Stimulated activated CD8-positive, alpha-beta memory T cell treated with anti-CD3 and anti-CD28 coated beads, Interleukin-15, amount 100 ng/mL, for 4 hours (primary cell): ENCODE data around the gene PLIN3.
"Not testable (repeated sequence)": the region's sequence is repeated elsewhere in the genome, so short reads cannot be mapped to it uniquely, and the experiment has no call there.

ENCODE experiments used
- DNase-seq, 2 donors: peaks; one replicate each; pipeline ENCODE4 v3.0.0-alpha.2; 2020; ENCODE audit warnings: low read depth in 2 of 2

PLIN3 gene

DNA sequence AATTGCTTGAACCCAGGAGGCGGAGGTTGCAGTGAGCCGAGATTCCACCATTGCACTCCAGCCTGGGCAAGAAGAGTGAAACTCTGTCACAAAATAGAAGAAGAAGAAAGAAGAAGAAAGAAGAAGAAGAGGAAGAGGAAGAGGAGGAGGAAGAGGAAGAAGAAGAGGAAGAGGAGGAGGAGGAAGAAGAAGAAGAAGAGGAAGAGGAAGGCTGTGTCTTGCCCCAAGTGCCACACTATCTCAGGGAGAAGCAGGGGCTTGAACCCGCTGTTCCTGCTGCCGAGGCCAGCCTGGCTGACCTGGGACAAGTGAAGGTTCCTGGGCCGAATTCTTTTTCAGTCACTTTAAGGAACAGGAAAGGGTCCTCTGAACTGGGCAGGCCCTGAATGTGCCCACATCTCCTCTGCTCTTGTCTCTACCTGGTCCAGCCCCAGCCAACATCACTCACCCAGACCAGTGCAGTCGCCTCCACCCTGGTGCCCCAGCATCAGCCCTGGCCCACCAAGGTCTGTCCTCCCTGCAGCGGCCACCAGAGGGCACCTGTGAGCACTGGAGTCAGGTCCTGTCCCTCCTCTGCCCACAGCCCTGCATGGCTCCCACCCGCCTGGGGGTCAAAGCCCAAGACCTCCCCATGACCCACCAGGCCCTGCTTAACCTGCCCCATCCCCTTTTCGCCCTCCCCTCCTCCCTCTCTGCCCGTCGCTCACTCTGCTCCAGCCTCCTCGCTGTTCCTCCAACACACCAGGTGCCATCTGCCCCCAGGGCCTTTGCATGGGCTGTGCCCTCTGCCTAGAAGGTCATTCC lies 55.9 kb downstream of the PLIN3 start:
- DNase-seq: peak; percentile 62 to 70

DNA sequence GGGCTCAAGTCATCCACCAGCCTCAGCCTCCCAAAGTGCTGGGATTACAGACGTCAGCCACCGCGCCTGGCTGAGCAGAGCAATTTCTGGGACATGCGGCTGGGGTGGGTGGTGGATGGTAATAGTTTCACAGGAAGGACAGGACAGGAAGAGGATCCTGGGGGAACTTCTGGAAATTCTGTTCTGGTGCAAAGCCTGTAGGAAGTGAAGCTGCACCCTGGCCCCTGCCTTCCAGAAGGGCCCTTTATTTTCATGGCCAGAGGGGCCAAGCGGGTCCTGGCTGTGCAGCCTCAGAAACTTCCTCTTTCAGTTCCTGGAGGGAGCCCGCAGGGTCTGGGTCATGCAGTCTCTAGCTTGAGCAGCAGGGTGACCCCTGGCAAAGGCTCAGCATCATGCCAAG lies 60.3 kb downstream of the PLIN3 start:
- DNase-seq: no peak

DNA sequence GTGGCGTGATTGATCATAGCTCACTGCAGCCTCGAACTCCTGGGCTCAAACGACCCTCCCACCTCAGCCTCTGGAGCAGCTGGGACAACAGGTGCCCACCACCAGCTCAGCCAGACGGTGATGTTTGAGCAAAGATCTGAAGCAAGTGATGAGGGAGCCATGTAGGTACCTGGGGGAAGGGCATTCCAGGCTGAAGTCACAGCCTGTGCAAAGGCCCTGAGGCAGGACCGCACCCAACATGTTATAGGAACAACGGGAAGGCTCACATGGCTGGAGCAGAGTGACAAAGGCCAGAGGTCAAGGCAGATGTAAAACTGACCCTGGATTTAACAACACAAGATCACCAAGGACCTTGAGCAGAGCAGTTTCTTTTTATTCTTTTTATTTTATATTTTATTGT lies 61.1 kb downstream of the PLIN3 start:
- no peak for DNase-seq

DNA sequence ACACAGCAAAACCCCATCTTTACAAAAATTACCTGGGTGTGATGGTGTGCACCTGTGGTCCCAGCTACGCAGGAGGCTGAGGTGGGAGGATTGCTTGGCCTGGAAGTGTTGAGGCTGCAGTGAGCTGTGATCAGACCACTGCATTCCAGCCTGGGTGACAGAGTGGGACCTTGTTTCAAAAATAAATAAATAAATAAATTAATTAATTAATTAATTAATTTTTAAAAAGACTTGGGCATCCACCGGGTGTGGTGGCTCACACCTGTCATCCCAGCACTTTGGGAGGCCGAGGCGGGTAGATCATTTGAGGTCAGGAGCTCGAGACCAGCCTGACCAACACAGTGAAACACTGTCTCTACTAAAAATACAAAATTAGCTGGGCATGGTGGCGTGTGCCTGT lies 62.3 kb downstream of the PLIN3 start:
- DNase-seq: not testable (repeated sequence)

DNA sequence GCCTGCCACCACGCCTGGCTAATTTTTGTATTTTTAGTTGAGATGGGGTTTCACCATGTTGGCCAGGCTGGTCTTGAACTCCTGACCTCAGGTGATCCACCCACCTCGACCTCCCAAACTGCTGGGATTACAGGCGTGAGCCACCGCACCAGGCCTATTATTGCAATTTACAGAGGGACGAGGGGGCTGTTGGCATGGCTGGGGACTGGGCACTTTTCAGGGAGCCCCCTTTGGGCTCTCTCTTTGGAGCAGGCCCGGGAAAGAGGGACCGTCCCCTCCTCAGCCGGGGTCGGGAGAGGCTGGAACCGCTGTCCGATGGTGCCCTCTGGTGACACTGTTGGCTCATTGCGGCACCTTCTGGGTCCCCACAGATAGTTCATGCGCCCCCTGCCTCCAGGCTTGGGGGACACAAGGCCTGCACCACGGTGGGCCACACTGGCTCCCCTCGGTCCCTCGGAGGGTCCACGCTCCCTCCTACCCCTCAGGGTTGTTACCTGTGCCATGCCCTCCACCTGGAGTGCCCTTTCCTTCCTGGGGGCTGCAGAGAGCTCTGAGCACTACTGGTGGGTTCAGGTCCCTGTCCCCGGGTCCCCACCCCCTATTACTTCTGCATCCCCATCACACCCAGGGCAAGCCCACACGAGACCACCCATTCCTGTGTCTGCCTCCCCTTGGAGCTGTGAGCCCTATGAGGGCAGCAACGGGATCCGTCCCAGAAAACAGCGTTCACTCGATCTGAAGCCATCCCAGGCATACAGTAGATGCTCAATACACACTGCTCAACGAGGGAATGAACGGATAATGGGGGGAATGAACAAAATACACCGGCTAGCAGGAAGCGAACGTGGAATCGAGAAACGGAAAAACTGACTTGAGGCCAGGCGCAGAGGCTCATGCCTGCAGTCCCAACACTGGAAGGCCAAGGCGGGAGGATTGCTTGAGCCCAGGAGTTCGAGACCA lies 63.5 kb downstream of the PLIN3 start:
- peak in 1 of 2 donors; percentile 33 for DNase-seq

DNA sequence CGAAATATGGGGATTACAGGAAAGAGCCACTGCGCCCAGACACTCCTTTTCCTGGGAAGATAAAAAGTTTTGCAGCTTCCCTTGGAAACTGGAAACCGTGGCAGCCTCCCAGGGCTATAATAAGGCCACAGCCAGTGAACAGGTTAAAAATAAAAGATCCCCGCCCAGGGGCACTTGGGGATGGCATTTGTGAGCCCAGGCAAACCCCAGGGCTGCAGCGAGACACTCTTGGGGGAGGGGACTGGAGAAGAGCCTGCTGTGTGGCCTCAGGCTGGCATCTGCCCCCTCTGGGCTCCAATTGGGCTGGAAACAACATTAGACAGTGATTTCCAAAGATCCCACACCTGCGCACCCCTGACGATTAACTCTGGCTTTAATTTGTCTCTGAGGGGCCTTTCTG lies 64.8 kb downstream of the PLIN3 start:
- no peak for DNase-seq

DNA sequence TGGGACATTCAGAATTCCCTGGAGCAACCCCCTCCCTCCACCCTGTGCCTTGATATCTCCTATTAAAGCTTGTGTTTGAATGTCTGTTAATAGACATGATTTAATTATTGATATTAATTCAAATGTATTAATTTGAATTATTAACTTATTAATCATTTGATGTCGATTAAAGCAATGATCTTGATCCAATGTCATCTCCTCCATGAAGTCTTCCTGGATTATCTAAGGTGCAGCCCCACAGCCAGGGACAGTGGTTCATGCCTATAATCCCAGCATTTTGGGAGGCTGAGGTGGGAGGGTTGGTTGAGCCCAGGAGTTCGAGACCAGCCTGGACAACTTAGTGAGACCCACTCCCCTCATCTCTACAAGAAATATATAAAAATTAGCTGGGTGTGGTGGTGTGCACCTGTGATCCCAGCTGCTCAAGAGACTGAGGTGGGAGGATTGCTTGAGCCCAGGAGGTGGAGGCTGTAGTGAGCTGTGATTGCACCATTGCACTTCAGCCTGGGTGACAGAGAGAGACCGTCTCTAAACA lies 66.3 kb downstream of the PLIN3 start:
- no peak for DNase-seq

DNA sequence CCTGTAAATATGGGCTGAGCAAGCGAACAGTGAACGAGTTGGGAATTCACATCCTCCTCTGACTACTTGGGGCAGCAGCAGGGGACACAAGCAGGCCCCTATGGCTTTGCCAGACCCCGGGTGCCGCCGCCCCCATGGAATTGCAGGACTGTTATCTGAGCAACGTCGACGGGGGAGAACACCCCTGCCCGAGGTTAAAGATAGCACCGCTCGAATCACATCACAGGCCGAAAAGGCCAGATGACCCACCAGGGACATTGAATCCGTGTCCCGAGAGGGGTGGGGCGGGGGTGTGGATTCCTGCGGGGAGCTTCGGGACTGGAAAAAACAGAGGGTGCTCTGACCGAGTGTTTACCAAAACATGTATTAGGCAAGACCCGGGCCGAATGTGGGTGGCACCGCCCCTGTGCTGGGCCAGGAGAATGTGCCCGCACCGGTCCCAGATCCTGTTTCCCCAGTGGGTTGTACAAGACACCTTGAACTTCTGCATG lies 66.8 kb downstream of the PLIN3 start:
- no peak for DNase-seq

DNA sequence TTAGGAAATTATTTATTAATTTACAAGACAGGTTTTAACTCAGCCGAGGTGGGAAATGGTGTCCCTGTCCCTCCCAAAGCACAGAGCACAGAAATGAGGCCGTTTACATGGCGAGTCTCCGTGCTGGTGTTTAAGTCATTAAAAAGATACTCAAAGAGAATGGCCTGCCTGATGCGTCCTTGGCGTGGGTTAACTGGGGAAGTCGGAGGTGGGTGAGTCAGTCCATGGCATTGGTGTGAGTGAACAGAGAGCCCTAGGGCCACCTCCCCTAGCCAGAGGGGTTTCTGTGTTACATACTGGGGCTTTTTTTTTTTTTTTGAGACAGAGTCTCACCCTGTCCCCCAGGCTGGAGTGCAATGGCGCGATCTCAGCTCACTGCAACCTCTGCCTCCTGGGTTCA lies 72.1 kb downstream of the PLIN3 start:
- DNase-seq: no peak

DNA sequence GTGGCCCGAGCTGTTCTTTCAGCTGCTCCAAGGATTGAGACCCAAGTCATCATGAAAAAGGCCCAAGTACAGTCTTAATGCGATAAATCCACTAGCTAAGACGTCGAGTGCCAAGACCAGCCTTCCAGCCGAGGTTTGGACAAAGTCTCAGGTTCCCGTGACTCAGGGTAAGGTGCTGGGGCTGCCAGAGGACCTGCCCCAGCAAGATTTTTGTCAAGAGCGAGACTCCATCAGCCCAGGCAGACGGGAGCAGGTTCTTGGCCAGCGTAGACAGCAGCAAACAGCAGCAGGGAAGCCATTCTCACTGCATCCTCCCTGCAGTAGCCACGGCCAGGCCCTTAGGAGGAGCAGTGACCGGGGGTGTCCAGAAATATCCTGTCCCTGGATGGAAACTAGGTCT lies 72.5 kb downstream of the PLIN3 start:
- DNase-seq: no peak

DNA sequence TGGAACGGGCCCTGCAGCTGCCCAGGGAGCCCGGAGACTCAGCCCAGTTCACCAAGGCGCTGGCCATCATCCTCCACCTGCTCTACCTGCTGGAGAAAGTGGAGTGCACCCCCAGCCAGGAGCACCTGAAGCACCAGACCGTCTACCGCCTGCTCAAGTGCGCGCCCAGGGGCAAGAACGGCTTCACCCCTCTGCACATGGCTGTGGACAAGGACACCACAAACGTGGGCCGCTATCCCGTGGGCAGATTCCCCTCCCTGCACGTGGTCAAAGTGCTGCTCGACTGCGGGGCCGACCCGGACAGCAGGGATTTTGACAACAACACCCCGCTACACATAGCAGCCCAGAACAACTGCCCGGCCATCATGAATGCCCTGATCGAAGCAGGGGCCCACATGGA lies 74.2 kb downstream of the PLIN3 start:
- DNase-seq: not testable (repeated sequence)

DNA sequence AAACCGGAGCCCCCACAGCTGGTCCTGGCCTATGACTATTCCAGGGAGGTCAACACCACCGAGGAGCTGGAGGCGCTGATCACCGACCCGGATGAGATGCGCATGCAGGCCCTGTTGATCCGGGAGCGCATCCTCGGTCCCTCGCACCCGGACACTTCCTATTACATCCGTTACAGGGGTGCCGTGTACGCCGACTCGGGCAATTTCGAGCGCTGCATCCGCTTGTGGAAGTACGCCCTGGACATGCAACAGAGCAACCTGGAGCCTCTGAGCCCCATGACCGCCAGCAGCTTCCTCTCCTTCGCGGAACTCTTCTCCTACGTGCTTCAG lies 74.6 kb downstream of the PLIN3 start:
- DNase-seq: not testable (repeated sequence)

DNA sequence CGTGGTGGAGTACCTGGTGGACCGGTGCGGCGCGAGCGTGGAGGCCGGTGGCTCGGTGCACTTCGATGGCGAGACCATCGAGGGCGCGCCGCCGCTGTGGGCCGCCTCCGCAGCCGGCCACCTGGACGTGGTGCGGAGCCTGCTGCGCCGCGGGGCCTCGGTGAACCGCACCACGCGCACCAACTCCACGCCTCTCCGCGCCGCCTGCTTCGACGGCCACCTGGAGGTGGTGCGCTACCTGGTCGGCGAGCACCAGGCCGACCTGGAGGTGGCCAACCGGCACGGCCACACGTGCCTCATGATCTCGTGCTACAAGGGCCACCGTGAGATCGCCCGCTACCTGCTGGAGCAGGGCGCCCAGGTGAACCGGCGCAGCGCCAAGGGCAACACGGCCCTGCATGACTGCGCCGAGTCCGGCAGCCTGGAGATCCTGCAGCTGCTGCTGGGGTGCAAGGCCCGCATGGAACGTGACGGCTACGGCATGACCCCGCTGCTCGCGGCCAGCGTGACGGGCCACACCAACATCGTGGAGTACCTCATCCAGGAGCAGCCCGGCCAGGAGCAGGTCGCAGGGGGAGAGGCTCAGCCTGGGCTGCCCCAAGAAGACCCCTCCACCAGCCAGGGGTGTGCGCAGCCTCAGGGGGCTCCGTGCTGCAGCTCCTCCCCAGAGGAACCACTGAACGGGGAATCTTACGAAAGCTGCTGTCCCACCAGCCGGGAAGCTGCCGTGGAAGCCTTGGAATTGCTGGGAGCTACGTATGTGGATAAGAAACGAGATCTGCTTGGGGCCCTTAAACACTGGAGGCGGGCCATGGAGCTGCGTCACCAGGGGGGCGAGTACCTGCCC lies 75.2 kb downstream of the PLIN3 start:
- not testable (repeated sequence) for DNase-seq

DNA sequence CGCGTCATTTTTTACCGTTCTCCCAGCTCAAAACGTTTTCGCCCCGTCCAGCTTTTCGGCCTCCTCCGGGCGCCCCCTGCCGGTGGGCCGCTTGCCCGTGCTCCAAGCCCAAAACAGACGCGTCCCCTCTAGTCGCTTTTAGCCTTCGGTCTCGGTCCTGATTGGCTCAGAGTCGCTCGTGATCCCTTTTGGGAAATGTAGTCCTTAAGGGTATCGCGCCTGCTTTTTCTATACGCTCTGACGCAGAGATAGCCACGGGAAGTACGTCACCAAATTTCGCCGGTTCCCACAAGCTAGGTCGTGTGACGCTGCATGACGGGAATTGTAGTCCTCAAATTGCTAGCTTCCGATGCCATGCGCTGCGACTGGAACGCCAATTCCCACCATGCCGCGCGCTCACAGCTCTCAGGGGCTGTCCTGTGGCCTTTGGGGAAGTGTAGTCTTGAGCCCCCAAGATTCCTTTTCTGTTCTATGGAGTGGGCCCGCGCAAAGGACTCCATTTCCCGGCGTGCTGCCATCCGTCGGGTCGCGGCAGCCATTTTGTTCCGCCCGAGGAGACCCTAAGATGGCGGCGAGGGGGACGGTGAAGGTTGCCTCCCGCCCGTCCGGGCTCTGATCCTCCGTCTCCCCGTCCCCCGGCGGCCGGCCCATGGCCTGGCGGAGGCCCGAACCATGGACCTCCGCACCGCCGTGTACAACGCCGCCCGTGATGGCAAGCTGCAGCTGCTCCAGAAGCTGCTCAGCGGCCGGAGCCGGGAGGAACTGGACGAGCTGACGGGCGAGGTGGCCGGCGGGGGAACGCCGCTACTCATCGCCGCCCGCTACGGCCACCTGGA lies 76.1 kb downstream of the PLIN3 start, which contains the start of gene FEM1A:
TSS of gene FEM1A (plus strand) at position 552 of the 836 bp plus-strand sequence. CDS start at position 673, 121 bp downstream.
- peak; percentile 95 to 99 for DNase-seq
